ENCODE data around the gene MAPKAP1.
A peak's percentile ranks its signal among the peaks of the same experiment; 100 is the strongest.

The MAPKAP1 gene

DNA sequence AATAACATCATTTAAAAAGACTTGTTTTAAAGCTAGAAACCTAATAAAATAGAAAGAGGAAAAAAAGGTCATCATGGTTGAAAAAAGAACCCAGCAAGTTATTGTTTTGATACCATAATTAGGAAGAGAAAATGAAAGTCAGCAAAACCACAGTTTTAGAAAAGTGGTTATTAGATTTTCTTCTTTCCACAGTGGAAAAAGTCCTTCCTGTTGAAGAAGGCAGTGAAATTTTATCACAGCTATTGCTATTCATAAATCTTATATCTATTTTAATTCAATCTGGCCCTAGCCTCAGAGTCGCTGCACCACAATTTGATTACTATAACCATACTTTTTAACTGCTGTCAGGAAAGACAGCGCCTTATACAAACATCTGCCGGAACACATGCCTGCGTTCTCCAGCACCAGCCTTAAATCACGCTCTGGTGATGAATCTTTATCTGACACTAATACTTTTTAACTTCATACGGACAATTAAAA, 60.3 kb downstream of the MAPKAP1 start:
- no peaks in the 10 kb centered on the region for H3K36me3 ChIP-seq (ENCODE audit: control insufficient read depth, insufficient read depth, low read length)
- H3K4me2 ChIP-seq (ENCODE audit: low read length): peak overlapping the region; percentile 33
- no peak overlapping the region for H2AFZ ChIP-seq
- TF ChIP-seq, protein P1, sequence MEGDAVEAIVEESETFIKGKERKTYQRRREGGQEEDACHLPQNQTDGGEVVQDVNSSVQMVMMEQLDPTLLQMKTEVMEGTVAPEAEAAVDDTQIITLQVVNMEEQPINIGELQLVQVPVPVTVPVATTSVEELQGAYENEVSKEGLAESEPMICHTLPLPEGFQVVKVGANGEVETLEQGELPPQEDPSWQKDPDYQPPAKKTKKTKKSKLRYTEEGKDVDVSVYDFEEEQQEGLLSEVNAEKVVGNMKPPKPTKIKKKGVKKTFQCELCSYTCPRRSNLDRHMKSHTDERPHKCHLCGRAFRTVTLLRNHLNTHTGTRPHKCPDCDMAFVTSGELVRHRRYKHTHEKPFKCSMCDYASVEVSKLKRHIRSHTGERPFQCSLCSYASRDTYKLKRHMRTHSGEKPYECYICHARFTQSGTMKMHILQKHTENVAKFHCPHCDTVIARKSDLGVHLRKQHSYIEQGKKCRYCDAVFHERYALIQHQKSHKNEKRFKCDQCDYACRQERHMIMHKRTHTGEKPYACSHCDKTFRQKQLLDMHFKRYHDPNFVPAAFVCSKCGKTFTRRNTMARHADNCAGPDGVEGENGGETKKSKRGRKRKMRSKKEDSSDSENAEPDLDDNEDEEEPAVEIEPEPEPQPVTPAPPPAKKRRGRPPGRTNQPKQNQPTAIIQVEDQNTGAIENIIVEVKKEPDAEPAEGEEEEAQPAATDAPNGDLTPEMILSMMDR (IDR thresholded peaks at IDR 0.05): no peak
- no peaks in the 10 kb centered on the region for H3K9me3 ChIP-seq (ENCODE audit: control insufficient read depth, low read length)
- no peak overlapping the region for H3K9ac ChIP-seq
- peaks cover 17% of the 10 kb centered on the region for H3K79me2 ChIP-seq
- no peaks in the 10 kb centered on the region for H3K27me3 ChIP-seq (ENCODE audit: control insufficient read depth, insufficient read depth, low read length)
- no peak overlapping the region for H3K4me3 ChIP-seq (ENCODE audit: low read depth, low read length)
- H3K4me1 ChIP-seq: no peaks in the 10 kb centered on the region
- H3K27ac ChIP-seq: peak overlapping the region; percentile 36

DNA sequence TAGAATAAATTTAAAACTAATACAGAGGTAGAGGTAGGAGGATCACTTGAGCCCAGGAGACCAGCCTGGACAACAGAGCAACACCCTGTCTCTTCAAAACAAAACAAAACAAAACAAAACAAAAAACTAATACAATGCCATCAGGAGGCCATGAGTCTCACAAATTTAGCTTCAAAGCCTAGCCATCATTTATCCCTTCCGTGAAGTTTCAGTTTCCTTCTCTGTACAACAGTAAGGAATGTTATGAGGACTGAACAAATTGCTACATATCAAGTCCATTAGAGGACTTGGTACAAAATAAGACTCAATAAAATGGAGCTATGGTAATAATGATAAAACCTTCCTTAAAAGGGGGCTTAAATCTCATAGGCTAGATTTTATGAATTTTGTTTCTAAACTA, 60.8 kb downstream of the MAPKAP1 start:
- H3K9ac ChIP-seq: no peak overlapping the region
- H3K4me3 ChIP-seq (ENCODE audit: low read depth, low read length): no peak overlapping the region
- H3K27me3 ChIP-seq (ENCODE audit: control insufficient read depth, insufficient read depth, low read length): no peaks in the 10 kb centered on the region
- peaks cover 19% of the 10 kb centered on the region for H3K79me2 ChIP-seq
- H3K4me2 ChIP-seq (ENCODE audit: low read length): peak overlapping the region; percentile 33
- H3K27ac ChIP-seq: peak overlapping the region; percentile 36
- TF ChIP-seq, protein P1 (IDR thresholded peaks at IDR 0.05): no peak
- no peak overlapping the region for H2AFZ ChIP-seq
- H3K9me3 ChIP-seq (ENCODE audit: control insufficient read depth, low read length): no peaks in the 10 kb centered on the region
- no peaks in the 10 kb centered on the region for H3K4me1 ChIP-seq
- H3K36me3 ChIP-seq (ENCODE audit: control insufficient read depth, insufficient read depth, low read length): no peaks in the 10 kb centered on the region

DNA sequence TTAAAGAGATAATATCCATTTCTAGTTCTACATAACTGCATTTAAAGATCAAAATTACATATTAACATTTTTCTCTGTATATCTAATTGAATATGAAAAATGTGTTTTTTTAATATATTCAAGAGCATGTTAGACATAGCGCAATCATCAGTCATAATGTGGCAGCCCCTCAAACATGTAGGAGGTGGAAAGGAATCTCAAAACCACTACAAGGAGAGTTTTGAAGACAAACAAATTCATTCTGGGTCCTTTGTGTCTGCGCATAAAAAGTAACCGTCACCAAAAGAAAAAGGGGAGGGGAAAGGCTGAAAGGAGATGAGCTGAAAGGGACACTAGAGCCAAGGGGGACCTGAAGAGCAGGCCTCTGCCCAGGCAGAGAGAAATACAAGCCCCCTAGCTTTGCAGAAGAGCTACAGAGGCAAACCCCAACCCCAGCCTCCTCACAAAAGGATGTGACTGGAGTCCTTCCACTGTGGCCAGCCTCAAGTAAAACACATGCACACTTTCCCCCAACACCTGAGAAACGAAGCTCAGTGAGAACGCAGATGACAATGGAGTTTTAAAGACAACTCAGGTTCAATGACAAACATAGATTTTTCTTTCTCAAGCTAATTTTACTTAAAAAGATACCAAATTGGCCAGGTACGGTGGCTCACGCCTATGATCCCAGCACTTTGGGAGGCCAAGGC, 62.0 kb downstream of the MAPKAP1 start:
- Histone ChIP-seq H2AFZ (no peak overlapping the region), H3K9me3 (ENCODE audit: control insufficient read depth, low read length) (no peaks in the 10 kb centered on the region), H3K4me2 (ENCODE audit: low read length) (no peak overlapping the region), H3K9ac (no peak overlapping the region), H3K27ac (no peak overlapping the region), H3K4me3 (ENCODE audit: low read depth, low read length) (no peak overlapping the region), H3K27me3 (ENCODE audit: control insufficient read depth, insufficient read depth, low read length) (no peaks in the 10 kb centered on the region), H3K36me3 (ENCODE audit: control insufficient read depth, insufficient read depth, low read length) (no peaks in the 10 kb centered on the region), H3K79me2 (peaks cover 18% of the 10 kb centered on the region), H3K4me1 (no peaks in the 10 kb centered on the region)
- TF ChIP-seq, protein P1 (IDR thresholded peaks at IDR 0.05): no peak

DNA sequence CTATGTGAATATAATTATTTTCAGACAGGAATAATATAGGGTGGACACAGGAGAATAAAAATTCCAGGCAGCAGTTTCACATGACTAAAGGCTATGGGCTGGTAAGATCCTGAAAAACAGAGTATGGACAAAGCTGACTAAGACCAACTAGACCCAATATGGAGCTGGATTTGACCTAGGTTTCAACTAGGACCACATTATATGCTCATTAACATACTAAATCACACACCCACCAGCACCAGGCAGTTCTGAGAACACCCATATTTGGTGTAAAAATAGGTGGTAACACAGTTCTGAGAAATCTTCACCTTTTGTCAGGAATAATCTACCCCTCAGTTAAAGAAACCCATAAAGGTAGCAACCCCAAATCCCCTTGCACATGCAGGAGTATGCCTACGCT, 64.7 kb downstream of the MAPKAP1 start:
- Histone ChIP-seq H3K4me1 (no peaks in the 10 kb centered on the region), H3K36me3 (ENCODE audit: control insufficient read depth, insufficient read depth, low read length) (no peaks in the 10 kb centered on the region), H3K9ac (no peak overlapping the region), H3K4me2 (ENCODE audit: low read length) (no peak overlapping the region), H3K9me3 (ENCODE audit: control insufficient read depth, low read length) (no peaks in the 10 kb centered on the region), H3K27ac (no peak overlapping the region), H2AFZ (no peak overlapping the region), H3K27me3 (ENCODE audit: control insufficient read depth, insufficient read depth, low read length) (no peaks in the 10 kb centered on the region), H3K4me3 (ENCODE audit: low read depth, low read length) (no peak overlapping the region), H3K79me2 (peaks cover 11% of the 10 kb centered on the region)
- TF ChIP-seq, protein P1 (IDR thresholded peaks at IDR 0.05): no peak

DNA sequence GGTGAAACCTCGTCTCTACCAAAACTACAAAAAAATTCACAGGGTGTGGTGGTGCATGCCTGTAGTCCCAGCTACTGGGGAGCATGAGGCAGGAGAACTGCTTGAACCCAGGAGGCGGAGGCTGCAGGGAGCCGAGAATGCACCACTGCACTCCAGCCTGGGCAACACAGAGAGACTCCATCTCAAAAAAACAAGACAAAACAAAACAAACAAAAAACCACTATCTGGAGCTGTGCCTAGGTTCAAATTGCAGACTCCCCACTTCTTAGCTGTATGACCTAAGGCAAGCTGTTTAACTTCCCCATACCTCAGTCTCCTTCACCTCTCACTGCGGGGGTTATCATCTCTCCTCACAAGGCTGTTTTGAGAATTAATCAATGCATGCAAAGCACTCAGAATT, 68.0 kb downstream of the MAPKAP1 start:
- no peaks in the 10 kb centered on the region for H3K9me3 ChIP-seq (ENCODE audit: control insufficient read depth, low read length)
- H3K27ac ChIP-seq: no peak overlapping the region
- H3K4me3 ChIP-seq (ENCODE audit: low read depth, low read length): no peak overlapping the region
- peaks cover 7% of the 10 kb centered on the region for H3K79me2 ChIP-seq
- H3K36me3 ChIP-seq (ENCODE audit: control insufficient read depth, insufficient read depth, low read length): no peaks in the 10 kb centered on the region
- H2AFZ ChIP-seq: no peak overlapping the region
- no peak overlapping the region for H3K9ac ChIP-seq
- no peaks in the 10 kb centered on the region for H3K4me1 ChIP-seq
- H3K27me3 ChIP-seq (ENCODE audit: control insufficient read depth, insufficient read depth, low read length): no peaks in the 10 kb centered on the region
- no peak overlapping the region for H3K4me2 ChIP-seq (ENCODE audit: low read length)
- TF ChIP-seq, protein P1 (IDR thresholded peaks at IDR 0.05): no peak

Measured in parathyroid adenoma (tissue), 2 donors.